HG02852 (cell line): ENCODE data around the gene PTPRJ.
"Not testable (repeated sequence)": the region's sequence is repeated elsewhere in the genome, so short reads cannot be mapped to it uniquely, and the experiment has no call there.

ENCODE experiments used
- ATAC-seq: cut with Tn5 transposase; IDR thresholded peaks from one replicate; pipeline ENCODE4 v1.9.1; 2021; ENCODE audit warnings: mild to moderate bottlenecking, moderate library complexity; ENCODE audit not compliant: unreplicated experiment

Gene PTPRJ

DNA sequence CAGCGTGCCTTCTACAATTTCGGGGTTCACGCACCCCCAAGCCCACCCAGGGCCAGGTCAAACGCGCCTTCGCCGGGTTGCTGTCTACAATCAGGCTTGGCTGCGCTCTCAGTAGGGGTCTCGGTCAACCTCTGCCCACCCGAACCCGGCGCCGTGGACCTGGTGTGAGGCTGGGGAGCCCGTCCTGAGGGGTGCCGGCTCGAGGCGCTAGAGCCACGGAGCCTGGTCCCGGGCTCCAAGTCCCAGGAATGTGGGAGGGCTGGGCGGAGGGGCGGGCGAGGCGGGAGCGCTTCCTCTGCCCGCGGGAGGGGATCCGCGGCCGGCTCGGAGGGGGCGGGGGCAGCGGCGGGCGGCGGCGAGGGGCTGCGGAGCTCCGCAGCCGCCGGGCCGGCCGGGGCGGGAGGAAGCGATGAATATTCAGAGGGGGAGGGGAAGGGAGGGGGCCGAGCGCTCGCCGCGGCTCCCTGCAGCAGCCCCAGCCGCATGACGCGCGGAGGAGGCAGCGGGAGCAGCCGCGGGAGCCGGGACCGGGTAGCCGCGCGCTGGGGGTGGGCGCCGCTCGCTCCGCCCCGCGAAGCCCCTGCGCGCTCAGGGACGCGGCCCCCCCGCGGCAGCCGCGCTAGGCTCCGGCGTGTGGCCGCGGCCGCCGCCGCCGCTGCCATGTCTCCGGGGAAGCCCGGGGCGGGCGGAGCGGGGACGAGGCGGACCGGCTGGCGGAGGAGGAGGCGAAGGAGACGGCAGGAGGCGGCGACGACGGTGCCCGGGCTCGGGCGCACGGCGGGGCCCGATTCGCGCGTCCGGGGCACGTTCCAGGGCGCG, at the start of gene PTPRJ:
PTPRJ (plus strand) TSS at position 472 of the 819 bp plus-strand sequence. CDS start 354 bp downstream, outside the sequence.
- ATAC-seq: peak; percentile 47

- ATAC-seq: no peak
Observed at GRCh38 chr11:47932544-47932943, 47.8 kb upstream of the PTPRJ start.

DNA sequence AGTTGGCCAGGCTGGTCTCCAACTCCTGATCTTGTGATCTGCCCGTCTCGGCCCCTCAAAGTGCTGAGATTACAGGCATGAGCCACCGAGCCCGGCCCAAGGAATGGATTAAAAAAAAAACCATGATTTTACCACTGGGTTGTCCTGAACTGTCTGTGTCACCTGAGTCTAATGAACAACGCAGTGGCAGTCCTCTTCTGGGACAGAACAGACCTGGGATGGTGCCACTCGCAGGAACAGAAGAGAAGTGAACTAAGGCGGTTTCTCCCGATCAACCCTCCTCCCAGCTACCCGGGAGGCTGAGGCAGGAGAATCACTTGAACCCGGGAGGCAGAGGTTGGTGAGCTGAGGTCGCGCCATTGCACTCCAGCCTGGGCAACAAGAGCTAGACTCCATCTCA, 46.6 kb upstream of the PTPRJ start:
- not testable (repeated sequence) for ATAC-seq

- ATAC-seq: no peak
Observed at GRCh38 chr11:47938791-47939560, 41.4 kb upstream of the PTPRJ start.

DNA sequence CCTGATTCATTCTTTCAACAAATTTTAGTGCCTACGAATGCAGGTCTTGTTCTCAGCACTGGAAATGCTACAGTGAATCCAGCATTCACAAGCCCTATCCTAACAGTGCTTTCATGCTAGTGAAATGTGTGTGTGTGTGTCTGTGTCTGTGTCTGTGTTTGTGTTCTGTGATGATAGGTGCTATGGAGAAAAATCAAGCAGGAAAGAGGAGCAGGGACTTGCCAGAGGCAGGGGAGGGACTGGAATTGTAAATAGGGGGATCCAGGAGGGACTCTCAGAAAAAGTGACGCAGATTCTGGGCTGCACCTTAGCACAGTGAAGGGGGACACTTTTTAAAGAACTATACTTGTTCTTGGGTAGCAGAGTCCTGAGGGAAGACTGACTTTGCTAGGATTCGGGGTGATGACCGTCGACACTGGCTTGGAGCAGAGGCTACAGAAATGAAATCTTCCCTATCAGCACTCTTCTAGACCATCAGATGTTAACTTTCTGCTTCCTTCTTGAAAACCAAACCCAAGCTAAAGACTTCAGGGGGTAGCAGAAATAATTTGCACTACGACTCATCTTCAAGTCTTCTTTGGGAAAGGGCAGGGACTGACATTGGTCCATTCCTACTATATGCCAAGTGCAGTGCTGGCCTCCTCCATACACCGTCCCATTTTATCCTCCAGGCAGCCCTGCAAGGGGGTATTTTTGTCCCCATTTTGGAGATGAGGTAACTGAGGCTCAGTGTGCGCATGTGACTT, 39.3 kb upstream of the PTPRJ start:
- ATAC-seq: no peak

DNA sequence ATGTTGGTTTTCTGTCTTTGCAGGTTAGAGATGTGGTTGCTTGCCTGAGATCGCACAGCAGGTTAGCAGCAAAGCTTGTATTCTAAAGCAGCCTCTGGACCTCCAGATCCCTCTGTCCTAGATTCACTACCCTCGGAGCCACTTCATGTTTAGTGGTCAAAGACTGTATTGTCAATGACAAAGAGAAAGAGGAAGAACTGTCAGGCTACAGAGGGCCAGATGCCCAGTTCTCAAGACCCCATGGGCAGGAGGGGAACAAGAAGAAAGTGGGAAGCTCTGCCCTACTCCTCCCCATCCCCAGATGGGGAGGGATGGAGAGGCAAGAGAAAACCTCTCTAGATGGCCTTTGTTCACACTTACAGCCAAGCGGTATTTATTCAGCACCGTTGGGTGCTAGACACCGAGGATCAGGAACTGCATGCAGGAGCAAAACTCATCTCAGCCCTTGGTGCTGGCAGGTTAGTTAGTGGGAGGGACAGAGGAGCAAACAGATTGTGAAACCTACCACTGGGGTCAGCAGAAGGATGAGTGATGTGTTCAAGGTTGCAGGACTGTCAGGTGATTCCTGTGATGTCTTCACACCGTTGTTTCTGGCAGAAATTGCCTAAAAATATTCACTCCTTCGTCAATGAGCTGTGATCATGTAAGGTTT, 38.3 kb upstream of the PTPRJ start:
- ATAC-seq: no peak

GRCh38 chr11:47943721-47944586, 36.4 kb upstream of the PTPRJ start:
- no peak for ATAC-seq

DNA sequence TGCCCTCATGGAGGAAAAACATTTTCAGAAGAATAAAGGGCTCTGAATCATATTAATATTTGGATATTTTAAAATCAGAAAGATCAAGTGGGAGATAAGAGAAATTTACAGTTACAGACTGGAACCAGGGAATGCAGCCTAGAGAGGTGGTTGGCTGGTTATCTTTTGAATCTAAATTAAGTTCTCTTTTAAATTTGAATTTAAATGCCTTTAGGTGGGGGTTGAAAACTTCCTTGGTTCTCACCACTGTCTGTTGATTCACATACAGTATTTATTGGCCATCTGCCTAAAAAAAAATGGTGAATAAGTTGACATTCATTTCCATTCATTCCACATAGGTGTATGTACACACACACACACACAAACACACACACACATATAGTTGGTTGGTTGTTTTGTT, 35.7 kb upstream of the PTPRJ start:
- no peak for ATAC-seq

GRCh38 chr11:47946682-47947559, 33.4 kb upstream of the PTPRJ start:
- ATAC-seq: no peak

GRCh38 chr11:47948137-47948536, 32.2 kb upstream of the PTPRJ start:
- no peak for ATAC-seq

GRCh38 chr11:47949001-47949675, 31.2 kb upstream of the PTPRJ start:
- ATAC-seq: not testable (repeated sequence)

GRCh38 chr11:47950396-47950795, 30.0 kb upstream of the PTPRJ start:
- ATAC-seq: peak; percentile 51

GRCh38 chr11:47951504-47951903, 28.9 kb upstream of the PTPRJ start:
- ATAC-seq: not testable (repeated sequence)

GRCh38 chr11:47955061-47955755, 25.2 kb upstream of the PTPRJ start:
- ATAC-seq: no peak

DNA sequence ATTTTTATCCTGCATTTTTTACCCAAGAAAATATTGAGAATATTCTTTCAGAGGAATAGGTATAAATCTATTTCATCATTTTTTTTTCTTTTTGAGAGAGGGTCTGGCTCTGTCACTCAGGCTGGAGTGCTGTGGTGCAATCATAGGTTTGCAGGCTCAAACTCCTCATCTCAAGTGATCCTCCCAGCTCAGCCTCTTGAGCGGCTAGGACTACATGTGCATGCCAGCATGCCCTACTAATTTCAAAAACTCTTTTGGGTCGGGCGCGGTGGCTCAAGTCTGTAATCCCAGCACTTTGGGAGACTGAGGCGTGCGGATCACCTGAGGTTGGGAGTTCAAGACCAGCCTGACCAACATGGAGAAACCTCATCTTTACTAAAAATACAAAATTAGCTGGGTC, 20.3 kb upstream of the PTPRJ start:
- no peak for ATAC-seq

GRCh38 chr11:47961383-47961782, 19.0 kb upstream of the PTPRJ start:
- ATAC-seq: no peak

GRCh38 chr11:47964546-47964945, 15.8 kb upstream of the PTPRJ start:
- no peak for ATAC-seq
